ENCODE results near the gene IRF7. TPM values are rescaled to one million over a fixed set of nuclear protein-coding genes. Genes with fewer than 3 reads are reported as not detected.

IRF7 gene
- total and polyA plus RNA-seq, 2 of the 4 experiments (the other 2 are of a cell fraction): 1.6 to 4.5 TPM

- Histone ChIP-seq H2BK5ac (ENCODE audit: low read depth, low read length, poor library complexity, severe bottlenecking) (no peak overlapping the region), H3K4me1 (ENCODE audit: control insufficient read depth, insufficient read depth, low read length) (peaks cover 21% of the 10 kb centered on the region), H3K4ac (ENCODE audit: low read depth, low read length) (no peak overlapping the region), H2AFZ (replicated peaks; ENCODE audit: low read length, poor library complexity) (peak overlapping the region; percentile 23), H3K27me3 (ENCODE audit: control insufficient read depth, insufficient read depth, low read length) (peaks cover 1% of the 10 kb centered on the region; the same call in 1 of the 2 replicates), H3K14ac (replicated peaks; ENCODE audit: low read depth, low read length) (no peak overlapping the region), H3K18ac (ENCODE audit: low read depth, low read length) (no peak overlapping the region), H4K91ac (ENCODE audit: insufficient read depth, low read depth, low read length) (no peak overlapping the region), H2AK5ac (ENCODE audit: low read depth, low read length) (no peak overlapping the region), H4K8ac (ENCODE audit: low read depth in 2 of 2, low read length in 2 of 2) (0 out of 4 replicates have a peak overlapping the region, but pooled peaks of 1 of the 2 experiments have one; percentile 49), H3K27ac (ENCODE audit: insufficient read depth, low read length) (no peak overlapping the region), H3K9ac (ENCODE audit: low read depth, low read length) (no peak overlapping the region), H3K9me1 (ENCODE audit: insufficient read depth, low read length) (peaks cover 5% of the 10 kb centered on the region; the same call in 1 of the 2 replicates), H4K20me1 (ENCODE audit: insufficient read depth, low read length) (peaks cover 29% of the 10 kb centered on the region), H3K9me3 (ENCODE audit: control insufficient read depth, insufficient read depth, low read length) (no peaks in the 10 kb centered on the region), H2BK15ac (ENCODE audit: low read depth, low read length) (no peak overlapping the region), H2BK120ac (ENCODE audit: low read depth, low read length) (no peak overlapping the region), H3K36me3 (ENCODE audit: control insufficient read depth, insufficient read depth, low read length) (peaks cover 14% of the 10 kb centered on the region), H3K4me3 (ENCODE audit: insufficient read depth, low read depth, low read length) (no peak overlapping the region), H3K79me1 (ENCODE audit: low read depth in 1 of 2, low read length in 2 of 2) (peaks cover 28 to 42% of the 10 kb centered on the region in 2 experiments; a peak in 3 of 4 replicates), H3K23ac (ENCODE audit: low read depth, low read length) (no peak overlapping the region), H4K5ac (ENCODE audit: low read depth, low read length) (no peak overlapping the region; the same call in 1 of the 2 replicates), H3K4me2 (ENCODE audit: low read depth, low read length) (no peak overlapping the region), H3K56ac (ENCODE audit: extremely low read depth, insufficient read depth, low read length) (0 out of 2 replicates have a peak overlapping the region, but pooled peaks have one; percentile 1), H2BK20ac (ENCODE audit: low read depth, low read length) (no peak overlapping the region), H2AK9ac (replicated peaks; ENCODE audit: low read depth, low read length, poor library complexity) (no peak overlapping the region)
- in situ Hi-C loops (cut with MboI; ENCODE audit: low sequenced_read_pairs) (no loop called here), dilution Hi-C loops (cut with HindIII; ENCODE audit: low sequenced_read_pairs, unreplicated experiment) (no loop called here), intact Hi-C loops (cut with micrococcal nuclease) (no loop called here)
- CTCF ChIA-PET: interaction anchor here (1.3 kb wide), 1 partner anchor 9 kb away, joined by 3 read pairs; no protein-coding TSS in a partner anchor
- no CpG with 5 or more reads among the region's 12 CpGs for WGBS, 2 experiments (ENCODE audit: extremely low coverage in 2 of 2, insufficient read length in 1 of 2)
- DNase-seq (no peak), ATAC-seq (ENCODE audit: low read depth) (no peak)
- BruUV-seq (replicated peaks): no TSS peak
- POLR2A ChIA-PET (ENCODE audit: unreplicated experiment): no interaction called here
- TF ChIP-seq CHD1 (IDR thresholded peaks at IDR 0.05; ENCODE audit: low read depth, low read length) (no peak), BHLHE40 (IDR thresholded peaks at IDR 0.05; ENCODE audit: low read depth, low read length) (no peak), NFE2L2 (IDR thresholded peaks at IDR 0.05; ENCODE audit: low read depth, low read length) (no peak), MAZ (IDR thresholded peaks at IDR 0.05; ENCODE audit: borderline replicate concordance, low read depth, low read length) (no peak), CTCF (conservative IDR thresholded peaks at IDR 0.05; ENCODE audit: low read depth, low read length) (no peak), RCOR1 (IDR thresholded peaks at IDR 0.05; ENCODE audit: insufficient replicate concordance, low read length) (no peak), MAFK (IDR thresholded peaks at IDR 0.05; ENCODE audit: low read depth, low read length) (no peak), RAD21 (IDR thresholded peaks at IDR 0.05; ENCODE audit: low read length) (no peak), SMC3 (IDR thresholded peaks at IDR 0.05; ENCODE audit: low read depth, low read length) (no peak), CEBPB (IDR thresholded peaks at IDR 0.05; ENCODE audit: low read depth, low read length) (no peak), MXI1 (IDR thresholded peaks at IDR 0.05; ENCODE audit: borderline replicate concordance, low read depth, low read length) (no peak), POLR2A (IDR thresholded peaks at IDR 0.05; ENCODE audit: low read depth, low read length) (no peak), FOS (IDR thresholded peaks at IDR 0.05; ENCODE audit: low read depth, low read length) (no peak)
- TF ChIP-seq, protein P1, sequence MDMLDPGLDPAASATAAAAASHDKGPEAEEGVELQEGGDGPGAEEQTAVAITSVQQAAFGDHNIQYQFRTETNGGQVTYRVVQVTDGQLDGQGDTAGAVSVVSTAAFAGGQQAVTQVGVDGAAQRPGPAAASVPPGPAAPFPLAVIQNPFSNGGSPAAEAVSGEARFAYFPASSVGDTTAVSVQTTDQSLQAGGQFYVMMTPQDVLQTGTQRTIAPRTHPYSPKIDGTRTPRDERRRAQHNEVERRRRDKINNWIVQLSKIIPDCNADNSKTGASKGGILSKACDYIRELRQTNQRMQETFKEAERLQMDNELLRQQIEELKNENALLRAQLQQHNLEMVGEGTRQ (IDR thresholded peaks at IDR 0.05; ENCODE audit: low read depth, low read length): no peak
- TF ChIP-seq, protein P2, sequence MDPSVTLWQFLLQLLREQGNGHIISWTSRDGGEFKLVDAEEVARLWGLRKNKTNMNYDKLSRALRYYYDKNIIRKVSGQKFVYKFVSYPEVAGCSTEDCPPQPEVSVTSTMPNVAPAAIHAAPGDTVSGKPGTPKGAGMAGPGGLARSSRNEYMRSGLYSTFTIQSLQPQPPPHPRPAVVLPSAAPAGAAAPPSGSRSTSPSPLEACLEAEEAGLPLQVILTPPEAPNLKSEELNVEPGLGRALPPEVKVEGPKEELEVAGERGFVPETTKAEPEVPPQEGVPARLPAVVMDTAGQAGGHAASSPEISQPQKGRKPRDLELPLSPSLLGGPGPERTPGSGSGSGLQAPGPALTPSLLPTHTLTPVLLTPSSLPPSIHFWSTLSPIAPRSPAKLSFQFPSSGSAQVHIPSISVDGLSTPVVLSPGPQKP (IDR thresholded peaks at IDR 0.05; ENCODE audit: borderline replicate concordance, low read depth, low read length): no peak
Observed at GRCh38 chr11:563812-564578, 51.8 kb downstream of the IRF7 start.
